GM18499 (cell line): ENCODE measurements around the gene CCDC183.
"Not testable (repeated sequence)": the region's sequence is repeated elsewhere in the genome, so short reads cannot be mapped to it uniquely, and the experiment has no call there.

Experiments used
- ATAC-seq: cut with Tn5 transposase; IDR thresholded peaks from one replicate; pipeline ENCODE4 v1.9.1; 2021; ENCODE audit warnings: moderate number of reproducible peaks; ENCODE audit not compliant: insufficient read depth, unreplicated experiment

The CCDC183 gene

DNA sequence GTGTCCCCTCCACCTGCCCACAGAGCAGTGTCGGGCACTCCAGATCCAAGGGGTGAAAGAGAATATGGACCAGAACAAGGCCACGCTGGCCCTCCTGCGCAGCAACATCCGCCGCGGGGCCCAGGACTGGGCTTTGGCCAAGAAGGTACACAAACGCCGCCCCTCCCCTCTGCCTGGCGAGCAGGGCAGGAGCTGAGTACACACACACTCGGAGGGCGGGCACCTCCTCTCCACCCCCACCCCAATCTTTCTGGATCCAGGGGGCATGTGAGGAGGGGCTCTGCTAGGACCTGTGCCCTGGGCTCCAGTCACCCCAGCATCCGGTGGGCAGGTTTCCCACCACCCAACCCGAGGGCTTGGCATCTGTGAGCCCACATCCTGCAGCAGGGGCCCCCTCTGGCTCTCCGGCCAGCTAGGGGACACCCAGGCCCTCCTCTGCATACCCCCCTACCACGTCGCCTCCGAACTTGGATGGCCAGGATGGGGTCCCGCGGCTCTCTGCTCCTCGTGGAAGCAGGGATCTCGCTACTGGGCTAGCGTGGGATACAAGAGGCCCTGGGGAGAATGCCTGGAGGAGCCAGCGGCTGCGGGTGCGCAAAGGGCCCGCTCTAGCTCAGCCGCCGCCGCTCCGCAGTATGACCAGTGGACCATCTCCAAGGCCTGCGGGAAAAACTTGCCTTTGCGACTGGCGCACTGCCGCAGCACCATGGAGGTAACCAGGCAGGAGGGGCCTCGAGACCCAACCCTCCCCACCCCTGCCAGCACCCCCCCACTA is 3.1 kb downstream of the CCDC183 start:
- ATAC-seq: no peak

DNA sequence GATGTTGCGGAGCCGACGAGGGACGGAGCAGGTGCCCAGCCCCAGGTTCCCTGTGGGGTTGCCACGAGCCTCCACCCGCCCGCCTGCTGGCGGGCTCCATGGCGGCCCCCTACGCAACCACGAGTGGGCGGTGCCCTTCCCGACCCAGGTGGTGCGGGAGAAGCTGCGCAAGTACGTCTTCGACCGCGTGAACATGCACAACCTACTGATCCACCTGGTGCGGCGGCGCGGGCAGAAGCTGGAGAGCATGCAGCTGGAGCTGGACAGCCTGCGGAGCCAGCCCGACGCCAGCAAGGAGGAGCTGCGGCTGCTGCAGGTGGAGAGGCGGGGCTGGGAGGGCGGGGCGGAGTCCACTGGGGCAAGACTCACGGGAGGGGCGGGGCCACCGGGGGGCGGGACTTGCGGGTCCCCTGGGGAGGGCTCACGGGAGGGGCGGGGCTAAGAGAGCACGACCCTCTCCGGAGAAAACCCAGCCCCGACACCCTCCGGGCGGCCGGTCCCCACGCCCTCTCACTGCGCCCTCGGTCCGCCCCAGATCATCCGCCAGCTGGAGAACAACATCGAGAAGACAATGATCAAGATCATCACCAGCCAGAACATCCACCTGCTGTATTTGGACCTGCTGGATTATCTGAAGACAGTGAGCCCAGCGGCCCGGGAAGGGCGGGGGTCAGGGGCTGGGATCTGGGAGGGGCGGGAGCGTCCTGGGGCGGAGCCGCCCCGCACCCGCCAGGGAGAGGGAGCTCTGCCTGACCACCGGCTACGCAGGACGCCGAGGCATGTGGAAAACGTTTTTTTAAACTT is 3.9 kb downstream of the CCDC183 start:
- no peak for ATAC-seq

DNA sequence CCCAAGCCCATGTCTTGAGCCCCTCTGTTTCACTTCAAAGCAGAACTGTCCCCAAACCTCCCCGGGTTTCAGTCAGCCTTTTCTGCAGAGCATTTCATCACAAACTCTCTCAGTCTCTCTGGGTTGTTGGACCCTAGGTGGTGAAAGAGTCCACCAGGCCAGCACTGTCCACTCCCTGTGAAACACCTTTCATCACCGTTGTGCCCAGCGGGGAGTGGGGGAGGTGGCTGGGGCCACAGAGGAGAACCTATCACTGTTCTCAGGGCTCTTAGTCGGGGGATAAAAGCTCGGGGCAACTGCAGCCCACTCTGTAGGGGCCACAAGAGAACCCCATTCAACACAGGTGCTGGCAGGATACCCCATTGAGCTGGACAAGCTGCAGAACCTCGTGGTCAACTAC is 6.2 kb downstream of the CCDC183 start:
- no peak for ATAC-seq

DNA sequence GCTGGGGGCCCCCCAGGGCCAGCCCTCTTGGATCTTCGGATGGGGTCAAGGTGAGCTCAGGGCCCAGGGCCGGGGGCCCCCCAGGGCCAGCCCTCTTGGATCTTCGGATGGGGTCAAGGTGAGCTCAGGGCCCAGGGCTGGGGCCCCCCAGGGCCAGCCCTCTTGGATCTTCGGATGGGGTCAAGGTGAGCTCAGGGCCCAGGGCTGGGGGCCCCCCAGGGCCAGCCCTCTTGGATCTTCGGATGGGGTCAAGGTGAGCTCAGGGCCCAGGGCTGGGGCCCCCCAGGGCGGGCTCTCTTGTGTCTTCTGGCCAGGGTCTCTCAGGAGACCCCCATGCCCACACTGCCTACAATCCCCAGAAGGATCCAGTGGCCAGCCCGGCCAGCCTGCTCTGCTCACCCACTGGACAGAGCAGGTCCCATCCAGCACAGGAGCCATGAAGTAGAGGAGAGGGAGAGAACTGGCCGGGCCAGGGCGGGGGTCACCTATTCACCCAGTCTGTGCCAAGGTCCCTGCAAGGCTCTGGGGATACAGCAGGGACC is 6.9 kb downstream of the CCDC183 start:
- ATAC-seq: not testable (repeated sequence)

DNA sequence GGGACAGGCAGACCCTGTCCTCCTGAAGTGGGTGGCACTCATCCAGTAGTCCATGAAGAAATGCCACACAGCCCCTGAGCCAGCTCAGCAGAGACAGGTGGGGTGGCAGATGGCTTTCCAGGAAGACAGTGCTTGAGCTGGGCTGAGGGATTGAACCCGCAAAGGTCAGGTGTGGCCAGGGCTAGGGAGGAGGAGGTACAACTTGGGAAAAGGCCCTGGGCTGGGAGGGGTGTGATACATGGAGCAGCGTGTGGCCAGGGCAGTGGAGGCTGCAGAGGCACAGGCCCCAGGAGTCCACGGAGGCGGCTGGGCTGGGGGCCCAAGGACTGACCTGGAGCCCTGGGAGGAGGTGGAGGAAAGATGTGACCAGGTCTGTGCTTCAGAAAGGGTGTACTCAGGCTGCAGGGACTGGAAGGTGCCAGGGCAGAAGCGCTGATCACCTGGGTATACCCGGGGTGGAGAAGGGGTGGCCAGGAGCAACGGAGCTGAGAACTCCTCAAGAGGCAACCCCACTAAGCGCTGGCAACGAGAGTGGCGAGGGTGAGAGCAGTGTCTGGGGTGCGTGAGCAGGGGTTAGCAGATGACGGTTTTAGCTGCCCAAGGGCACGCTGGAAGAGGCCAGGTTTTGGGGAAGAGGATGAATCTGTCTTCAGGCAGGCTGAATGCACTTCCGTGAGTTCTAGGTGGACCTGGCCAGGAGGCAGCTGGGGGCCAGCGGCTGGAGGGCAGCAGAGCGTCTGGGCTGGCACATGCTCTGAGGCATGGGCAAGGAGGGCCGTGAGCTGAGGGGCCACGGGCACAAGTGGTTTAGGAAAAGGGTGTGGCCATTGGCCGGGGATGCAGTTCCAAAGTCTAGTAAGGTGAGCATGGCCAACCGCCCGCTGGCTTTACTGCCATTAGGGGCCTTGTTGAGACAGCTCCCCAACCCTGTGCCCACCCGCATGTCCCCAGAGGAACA is 7.7 kb downstream of the CCDC183 start:
- ATAC-seq: no peak

DNA sequence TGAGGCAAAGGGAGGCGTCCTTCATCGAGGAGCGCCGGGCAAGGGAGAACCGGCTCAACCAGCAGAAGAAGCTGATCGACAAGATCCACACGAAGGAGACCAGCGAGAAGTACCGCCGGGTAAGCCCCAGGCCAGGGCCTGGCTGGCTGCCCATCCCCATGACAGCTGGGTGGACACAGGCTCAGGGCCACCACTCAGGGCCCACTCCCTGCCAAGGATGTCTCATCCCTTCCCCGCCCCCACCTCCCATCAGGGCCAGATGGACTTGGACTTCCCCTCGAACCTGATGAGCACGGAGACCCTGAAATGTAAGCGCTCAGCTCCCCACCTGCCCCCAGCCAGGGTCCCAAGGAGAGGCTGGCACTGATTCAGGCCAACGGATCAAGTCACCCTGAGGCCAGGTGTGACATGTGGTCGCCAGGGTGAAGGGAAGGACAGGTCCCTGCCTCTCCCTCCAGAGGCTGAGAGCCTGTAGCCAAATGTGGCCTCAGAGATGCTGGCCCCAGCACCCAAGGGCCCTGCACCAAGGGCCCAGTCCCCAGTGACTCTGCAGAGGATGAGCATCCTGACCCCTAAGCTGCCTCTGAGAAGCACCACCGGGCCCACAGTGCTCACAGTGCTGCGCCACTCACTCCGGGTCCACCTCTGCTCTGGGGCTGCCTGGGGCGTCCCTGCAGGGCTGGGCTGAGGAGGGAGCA is 8.5 kb downstream of the CCDC183 start:
- ATAC-seq: no peak

DNA sequence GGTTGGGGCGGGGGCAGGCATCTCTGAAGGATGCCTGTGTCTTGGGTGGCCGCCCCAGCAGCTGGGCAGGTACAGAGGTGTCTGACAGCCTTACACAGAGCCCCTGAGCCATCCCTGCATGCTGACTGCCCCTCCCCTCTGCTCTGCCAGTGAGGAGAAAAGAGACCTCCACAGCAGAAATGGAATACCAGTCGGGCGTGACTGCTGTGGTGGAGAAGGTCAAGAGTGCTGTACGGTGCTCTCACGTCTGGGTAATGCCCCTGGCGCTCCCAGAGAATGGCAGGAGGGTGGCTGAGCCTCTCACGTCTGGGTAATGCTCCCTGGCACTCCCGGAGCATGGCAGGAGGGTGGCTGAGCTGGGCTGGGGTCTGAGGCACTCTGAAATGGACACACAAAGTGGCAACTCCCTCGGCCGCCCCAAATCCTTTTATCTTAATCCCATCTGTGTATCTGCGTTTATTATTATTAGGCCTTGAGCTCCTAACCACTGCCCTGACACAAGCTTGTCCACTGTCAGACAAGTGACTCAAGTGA is 9.1 kb downstream of the CCDC183 start:
- no peak for ATAC-seq

DNA sequence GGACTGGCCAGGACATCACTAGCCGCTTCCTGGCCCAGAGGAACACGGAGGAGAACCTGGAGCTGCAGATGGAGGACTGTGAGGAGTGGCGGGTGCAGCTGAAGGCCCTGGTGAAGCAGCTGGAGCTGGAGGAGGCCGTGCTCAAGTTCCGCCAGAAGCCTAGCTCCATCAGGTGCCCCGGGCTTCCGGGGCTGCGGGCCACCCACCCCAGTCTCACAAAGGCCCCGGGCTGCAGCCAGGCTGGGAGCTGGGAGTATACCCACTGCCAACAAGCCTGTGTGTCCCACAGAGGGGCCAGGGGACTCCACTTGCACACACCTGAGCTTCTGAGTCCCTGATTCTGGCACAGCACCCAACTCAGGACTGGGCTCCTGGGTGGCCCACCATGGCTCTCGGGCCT is 9.9 kb downstream of the CCDC183 start:
- ATAC-seq: no peak

DNA sequence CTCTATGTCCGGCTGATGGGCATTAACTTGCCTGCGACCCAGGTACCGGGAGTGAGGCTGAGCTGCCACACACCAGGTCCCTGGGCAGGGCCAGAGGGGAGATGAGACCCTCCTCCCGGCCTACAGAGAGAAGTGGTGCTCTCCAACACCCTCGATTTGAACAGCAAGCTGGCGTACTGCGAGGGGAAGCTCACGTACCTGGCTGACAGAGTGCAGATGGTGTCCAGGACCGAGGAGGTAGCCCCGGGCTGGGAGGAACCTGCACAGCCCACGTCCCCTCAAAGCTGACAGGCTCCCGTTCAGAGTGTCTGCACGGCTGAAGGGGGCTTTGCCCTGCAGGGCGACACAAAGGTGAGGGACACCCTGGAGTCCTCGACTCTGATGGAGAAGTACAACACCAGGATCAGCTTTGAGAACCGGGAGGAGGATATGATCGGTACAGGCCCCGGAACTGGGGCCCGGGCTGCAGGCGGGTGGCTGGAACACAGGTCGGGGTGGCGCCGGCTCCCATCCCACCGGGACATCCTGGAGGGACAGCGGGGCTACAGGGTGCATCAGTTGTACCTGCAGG is 10.6 kb downstream of the CCDC183 start:
- ATAC-seq: no peak

DNA sequence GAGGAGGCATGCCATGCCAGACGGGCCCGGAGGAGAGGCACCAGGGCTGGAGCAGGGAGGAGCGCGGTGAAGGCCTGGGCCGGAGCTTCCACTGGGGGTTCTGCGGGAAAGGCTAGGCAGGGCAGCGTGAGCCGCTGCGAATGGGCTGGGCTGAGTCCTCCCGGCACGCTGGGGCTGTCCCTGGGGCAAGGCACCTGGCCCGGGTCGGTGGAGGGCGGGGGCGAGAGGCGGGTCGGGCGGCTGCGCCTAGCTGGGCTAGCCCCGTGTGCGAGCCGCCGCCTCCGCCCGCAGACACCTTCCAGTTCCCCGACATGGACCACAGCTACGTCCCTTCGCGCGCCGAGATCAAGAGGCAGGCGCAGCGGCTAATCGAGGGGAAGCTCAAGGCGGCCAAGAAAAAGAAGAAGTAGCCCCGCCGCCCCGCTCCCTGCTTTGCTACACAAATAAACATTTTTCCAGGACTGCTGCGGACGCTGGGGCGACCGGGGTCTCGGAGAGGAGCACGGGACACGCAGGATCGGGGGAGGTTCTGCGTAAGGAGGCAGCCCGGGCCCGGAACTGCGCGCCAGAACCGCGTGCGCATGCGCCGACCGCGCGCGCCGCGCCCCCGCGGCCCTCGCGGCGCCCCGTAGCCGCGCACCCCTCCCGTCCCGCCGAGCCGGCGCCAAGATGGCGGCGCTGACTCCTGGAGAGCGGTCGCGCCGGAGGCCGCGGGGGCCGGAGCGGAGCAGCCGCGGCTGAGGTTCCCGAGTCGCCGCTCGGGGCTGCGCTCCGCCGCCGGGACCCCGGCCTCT is 11.3 kb downstream of the CCDC183 start, which contains the start of gene RABL6:
Gene RABL6 (plus strand): TSS at position 668 of the 794 bp plus-strand sequence. CDS start 249 bp downstream, outside the sequence.
- ATAC-seq: no peak

DNA sequence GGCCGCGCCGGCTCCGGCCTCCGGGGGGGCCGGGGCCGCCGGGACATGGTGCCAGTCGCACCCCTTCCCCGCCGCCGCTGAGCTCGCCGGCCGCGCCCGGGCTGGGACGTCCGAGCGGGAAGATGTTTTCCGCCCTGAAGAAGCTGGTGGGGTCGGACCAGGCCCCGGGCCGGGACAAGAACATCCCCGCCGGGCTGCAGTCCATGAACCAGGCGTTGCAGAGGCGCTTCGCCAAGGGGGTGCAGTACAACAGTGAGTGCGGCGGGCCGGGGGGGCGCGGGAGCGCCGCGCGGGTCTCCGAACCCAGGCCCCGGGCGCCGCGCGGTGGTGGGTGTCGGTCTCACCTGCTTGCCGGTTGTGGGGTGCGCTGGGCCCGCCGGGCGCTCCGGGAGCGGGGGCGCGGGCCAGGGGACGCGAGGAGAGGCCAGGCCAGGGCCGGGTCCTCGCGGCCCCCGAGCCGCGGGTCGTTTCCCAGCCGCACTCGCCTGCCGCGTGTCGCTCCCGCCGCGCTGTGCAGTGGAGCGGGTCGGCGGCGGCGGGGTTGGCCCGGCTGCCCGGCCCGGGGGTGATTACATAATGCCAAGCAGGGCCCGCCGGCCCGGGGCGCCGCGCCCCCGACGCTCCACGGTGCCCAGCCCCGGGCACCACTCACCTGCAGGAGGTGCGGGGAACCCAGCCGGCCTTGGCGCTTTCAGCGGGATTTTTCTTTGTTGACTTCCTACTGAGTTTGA is 12.1 kb downstream of the CCDC183 start:
- ATAC-seq: no peak

DNA sequence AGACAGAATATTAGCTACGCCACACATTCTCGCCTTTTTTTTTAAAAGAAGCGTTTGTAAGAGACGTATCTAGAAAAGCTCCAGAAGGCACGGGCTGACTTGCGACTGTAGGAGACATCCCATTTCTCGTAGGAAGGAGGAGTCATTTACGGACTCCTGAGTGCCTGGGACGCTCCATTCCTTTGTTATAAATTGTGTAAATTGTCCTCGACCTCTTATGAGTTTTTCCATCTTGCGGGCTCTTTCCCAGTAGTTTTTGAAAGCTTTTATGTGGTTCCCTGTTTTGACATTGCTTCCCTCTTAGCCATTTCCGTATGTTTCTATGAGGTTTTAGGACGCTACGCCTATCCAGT is 12.6 kb downstream of the CCDC183 start:
- no peak for ATAC-seq

DNA sequence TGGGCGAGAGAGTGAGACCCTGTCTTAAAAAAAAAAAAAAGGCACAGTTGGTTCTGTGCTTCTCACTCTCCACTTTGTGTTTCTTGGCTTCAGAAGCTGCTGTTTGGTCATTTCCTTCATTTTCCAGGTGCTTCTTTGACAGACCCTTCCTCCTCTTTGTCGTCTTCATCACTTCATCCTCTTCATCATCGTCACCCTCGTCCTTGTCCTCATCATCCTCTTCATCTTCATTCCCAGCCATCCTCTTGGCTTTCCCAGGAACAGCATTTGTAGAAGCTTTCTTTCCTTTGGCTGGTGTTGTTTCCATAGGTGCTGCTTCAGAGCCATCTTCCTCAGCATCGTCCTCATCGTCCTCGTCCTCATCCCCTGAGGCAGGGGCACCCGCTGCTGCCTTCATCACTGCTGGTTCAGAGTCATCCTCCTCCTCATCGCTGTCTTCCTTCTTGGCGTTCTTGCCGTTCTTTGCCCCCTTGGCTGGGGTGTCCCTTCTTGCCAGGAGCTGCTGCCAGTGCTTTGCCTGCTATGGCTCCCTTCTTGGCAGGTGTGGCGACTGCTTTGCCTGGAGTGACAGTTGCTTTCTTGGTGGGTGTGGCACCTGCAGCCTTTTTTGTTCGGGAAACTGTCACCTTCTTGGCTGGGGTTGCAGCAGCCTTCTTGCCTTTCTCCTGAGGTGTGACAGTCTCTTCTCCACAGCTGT is 18.7 kb downstream of the CCDC183 start:
- no peak for ATAC-seq

DNA sequence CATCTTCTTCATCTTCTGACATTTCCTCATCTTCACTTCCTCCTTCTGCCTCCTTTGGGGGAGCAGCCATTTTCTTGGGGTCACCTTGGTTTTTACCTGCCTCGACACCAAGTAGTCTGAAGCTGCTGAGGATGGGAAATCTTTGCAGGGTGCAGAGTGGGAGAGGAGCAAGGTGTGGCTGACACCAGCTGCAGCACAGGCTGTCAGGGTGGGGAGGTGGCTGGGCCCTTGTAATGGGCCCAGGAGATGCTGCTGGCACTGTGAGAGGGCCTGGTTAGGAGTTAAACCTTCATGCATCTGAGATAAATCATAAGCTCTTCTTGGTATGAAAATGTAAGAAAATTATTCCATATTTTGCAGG is 19.3 kb downstream of the CCDC183 start:
- ATAC-seq: no peak

DNA sequence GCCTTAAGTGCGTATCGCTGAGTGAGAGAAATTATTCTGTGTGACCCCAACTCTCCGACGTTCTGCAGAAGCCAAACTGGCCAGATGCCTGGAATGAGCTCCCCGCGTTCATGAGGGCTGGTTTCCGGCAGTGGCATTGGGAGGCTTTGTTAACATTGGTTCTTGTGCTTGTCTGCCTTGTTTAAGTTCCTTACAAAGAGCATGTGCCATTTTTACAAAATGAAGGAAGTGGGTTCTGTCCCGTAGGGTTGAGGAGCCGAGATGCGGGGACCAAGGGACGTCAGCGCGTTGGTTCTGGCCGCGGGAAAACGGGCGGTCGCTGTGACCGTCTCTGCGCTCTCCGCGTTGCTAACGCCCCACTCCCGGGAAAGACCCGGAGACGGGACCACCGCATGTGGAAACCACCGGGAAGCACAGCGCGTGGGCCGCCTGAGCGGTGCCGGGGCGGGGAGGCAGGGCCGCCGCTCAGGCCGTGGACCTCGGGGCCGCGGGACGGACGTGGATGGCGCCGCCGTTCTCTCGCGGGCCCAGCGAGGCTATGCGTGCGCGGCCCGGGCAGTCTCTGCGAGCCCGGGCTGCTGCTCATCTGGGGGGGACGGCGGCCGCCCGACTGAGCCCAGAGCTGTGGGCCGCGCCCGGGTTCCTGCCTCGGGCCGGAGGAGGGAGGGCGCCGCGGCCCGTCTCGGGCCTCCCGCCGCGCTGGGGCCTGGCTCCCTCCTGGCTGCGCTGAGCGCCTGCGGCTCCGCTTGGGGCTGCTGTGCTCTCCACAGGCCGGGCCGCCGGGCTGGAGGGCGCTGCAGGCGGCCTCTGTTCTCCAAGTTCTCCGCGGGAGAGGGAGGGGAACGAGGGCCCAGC is 25.1 kb downstream of the CCDC183 start:
- ATAC-seq: no peak

DNA sequence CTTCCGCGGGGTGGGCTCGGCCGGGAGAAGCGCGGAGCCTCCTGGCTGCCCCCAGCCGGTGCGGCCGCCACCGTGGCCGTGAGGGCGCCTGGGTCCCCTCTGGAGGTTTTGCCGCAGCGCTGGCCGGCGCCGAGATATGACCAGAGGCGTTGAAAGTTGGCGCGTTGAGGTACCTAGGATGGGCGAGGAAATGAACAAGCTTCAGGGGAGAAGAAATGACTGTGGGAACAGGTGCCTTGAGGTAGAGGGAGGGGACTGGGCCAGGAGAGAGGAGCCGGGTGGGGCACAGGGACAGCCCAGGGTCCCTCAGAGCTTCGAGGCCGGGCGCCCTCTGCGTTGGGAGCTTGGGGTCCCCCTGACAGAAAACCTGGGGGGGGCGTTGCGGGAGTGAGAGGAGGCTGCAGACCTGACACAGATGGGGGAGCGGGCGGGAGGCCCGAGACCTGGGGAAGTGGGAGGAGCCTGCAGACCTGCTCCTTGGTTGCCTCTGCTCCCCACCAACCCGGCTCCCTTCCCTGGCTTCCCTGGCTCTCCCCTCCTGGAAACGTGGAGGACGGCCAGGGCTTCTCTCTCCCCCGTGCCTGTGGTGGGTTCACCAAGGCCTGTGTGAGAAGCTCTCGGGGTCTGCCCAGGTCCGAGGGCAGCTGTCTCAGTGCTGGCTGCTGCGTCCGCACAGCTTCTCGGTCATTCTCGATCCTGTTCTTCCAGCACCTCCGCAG is 25.8 kb downstream of the CCDC183 start:
- ATAC-seq: no peak
